Upper lobe of right lung (tissue), 1 donor: ENCODE results near the gene LHX6. TPM values are rescaled to one million over a fixed set of nuclear protein-coding genes. Genes with fewer than 3 reads are reported as not detected.

Experiments used
- ATAC-seq: fragments of 200-7000 bp; cut with Tn5 transposase; one replicate; pipeline ENCODE4 v1.9.1; 2020; ENCODE audit warnings: mild to moderate bottlenecking, moderate library complexity
- DNase-seq: peaks from one replicate; pipeline ENCODE4 v3.0.0-alpha.2; 2020
- H3K27ac ChIP-seq: fragments of 200-600 bp; one replicate; pipeline ENCODE4 v1.8.0; 2022
- H3K27me3 ChIP-seq: fragments of 200-600 bp; one replicate; pipeline ENCODE4 v1.8.0; 2022; ENCODE audit warnings: mild to moderate bottlenecking
- H3K36me3 ChIP-seq: fragments of 200-600 bp; one replicate; pipeline ENCODE4 v1.8.0; 2022
- H3K4me1 ChIP-seq: fragments of 200-600 bp; one replicate; pipeline ENCODE4 v1.8.0; 2022
- H3K4me3 ChIP-seq: fragments of 200-600 bp; one replicate; pipeline ENCODE4 v1.8.0; 2022; ENCODE audit warnings: mild to moderate bottlenecking
- H3K9me3 ChIP-seq: fragments of 200-600 bp; one replicate; pipeline ENCODE4 v1.8.0; 2022
- CTCF ChIP-seq: fragments of 200-600 bp; IDR thresholded peaks from one replicate; pipeline ENCODE4 v1.8.0; 2022; ENCODE audit warnings: antibody characterized with exemption
- intact Hi-C: fragments of 100-400 bp; cut with DNase I; formaldehyde crosslinking; loops from one replicate; pipeline ENCODE4 v1.11.0; 2022
- total RNA-seq: library from RNA; stranded (reverse); fragmentation: NEBNext Ultra II Directional; extraction: Animal tissue kit (Norgen Biotek cat#: 25700); gene quantifications from one replicate; pipeline ENCODE4 v1.2.1, GENCODE V29; 2021
- donor health status: DM: no; HTN: yes; CAD: no; lungs with severe emphysema.

The LHX6 gene
- total RNA-seq, 1 donor from 2014 or later: 16.9 TPM

GRCh38 chr9:122265149-122265915, 36.6 kb upstream of the LHX6 start:
- no peak for TF ChIP-seq CTCF
- intact Hi-C loops: no loop called here
- Histone ChIP-seq H3K36me3 (peaks cover 16% of the 10 kb centered on the region), H3K27ac (peak overlapping the region; percentile 97), H3K4me1 (peaks cover 34% of the 10 kb centered on the region), H3K27me3 (no peaks in the 10 kb centered on the region), H3K4me3 (peak overlapping the region; percentile 84), H3K9me3 (no peaks in the 10 kb centered on the region)
- DNase-seq: no peak
- peak; percentile 11 for ATAC-seq

- intact Hi-C loops: no loop called here
- no peaks in the 10 kb centered on the region for H3K9me3 ChIP-seq
Measured at GRCh38 chr9:122264360-122265148, 35.8 kb upstream of the LHX6 start, which contains the start of the genes MRRF and RBM18. MRRF (plus strand) TSS chr9:122264882; CDS start chr9:122270892, 6,010 bp downstream. RBM18 (minus strand) TSS chr9:122264840; CDS start chr9:122261492, 3,348 bp downstream.

GRCh38 chr9:122263699-122264349, 35.1 kb upstream of the LHX6 start:
- Histone ChIP-seq H3K36me3 (peaks cover 32% of the 10 kb centered on the region), H3K27me3 (no peaks in the 10 kb centered on the region), H3K27ac (peak overlapping the region; percentile 97), H3K9me3 (no peaks in the 10 kb centered on the region), H3K4me3 (peak overlapping the region; percentile 84), H3K4me1 (peaks cover 34% of the 10 kb centered on the region)
- no peak for TF ChIP-seq CTCF
- ATAC-seq: no peak
- DNase-seq: no peak
- intact Hi-C loops: no loop called here

More at GRCh38 chr9:122264360-122265148, 35.8 kb upstream of the LHX6 start, which contains the start of the genes MRRF and RBM18:
- TF ChIP-seq CTCF: no peak
- peaks cover 24% of the 10 kb centered on the region for H3K36me3 ChIP-seq
- peak within 1 kb of the TSS; percentile 84 for H3K4me3 ChIP-seq
- ATAC-seq: peak; percentile 96
- DNase-seq: peak; percentile 96
- H3K4me1 ChIP-seq: peaks cover 34% of the 10 kb centered on the region
- no peaks in the 10 kb centered on the region for H3K27me3 ChIP-seq
- peak within 1 kb of the TSS; percentile 97 for H3K27ac ChIP-seq

- no peaks in the 10 kb centered on the region for H3K27me3 ChIP-seq
- DNase-seq (no peak), ATAC-seq (no peak)
- H3K27ac ChIP-seq: no peak overlapping the region
- intact Hi-C loops: no loop called here
- TF ChIP-seq CTCF: no peak
- no peak overlapping the region for H3K4me3 ChIP-seq
- peaks cover 47% of the 10 kb centered on the region for H3K36me3 ChIP-seq
- no peaks in the 10 kb centered on the region for H3K9me3 ChIP-seq
- H3K4me1 ChIP-seq: peaks cover 34% of the 10 kb centered on the region
Measured at GRCh38 chr9:122262073-122262472, 33.3 kb upstream of the LHX6 start.

- no peak overlapping the region for H3K4me3 ChIP-seq
- H3K9me3 ChIP-seq: no peaks in the 10 kb centered on the region
- DNase-seq (peak; percentile 69), ATAC-seq (peak; percentile 54)
- H3K27ac ChIP-seq: no peak overlapping the region
- TF ChIP-seq CTCF: no peak
- H3K4me1 ChIP-seq: peaks cover 34% of the 10 kb centered on the region
- no peaks in the 10 kb centered on the region for H3K27me3 ChIP-seq
- intact Hi-C loops: no loop called here
- peaks cover 47% of the 10 kb centered on the region for H3K36me3 ChIP-seq
Measured at GRCh38 chr9:122261469-122261881, 32.7 kb upstream of the LHX6 start.
